Progenitor cell of endocrine pancreas (in vitro differentiated cells): ENCODE measurements around the gene ATXN1. TPM values are rescaled to one million over a fixed set of nuclear protein-coding genes. Genes with fewer than 3 reads are reported as not detected.

Experiments
- DNase-seq: peaks from one replicate; pipeline ENCODE4 v3.0.0; 2021; ENCODE audit warnings: low spot score; ENCODE audit not compliant: unreplicated experiment
- H3K27ac Mint-ChIP-seq: 2 replicates; pipeline ENCODE4 v1.8.0; 2021; ENCODE audit warnings: mild to moderate bottlenecking, moderate library complexity, mixed read lengths
- H3K27me3 Mint-ChIP-seq: 2 replicates; pipeline ENCODE4 v1.8.0; 2021; ENCODE audit warnings: mixed read lengths
- H3K36me3 Mint-ChIP-seq: 2 replicates; pipeline ENCODE4 v1.8.0; 2022; ENCODE audit warnings: mixed read lengths; ENCODE audit not compliant: insufficient read depth
- H3K4me1 Mint-ChIP-seq: 2 replicates; pipeline ENCODE4 v1.8.0; 2021; ENCODE audit warnings: low read depth, mixed read lengths
- H3K4me3 Mint-ChIP-seq: 2 replicates; pipeline ENCODE4 v1.8.0; 2021; ENCODE audit warnings: low read depth, mild to moderate bottlenecking, moderate library complexity, mixed read lengths
- H3K9me3 Mint-ChIP-seq: 2 replicates; pipeline ENCODE4 v1.8.0; 2021; ENCODE audit warnings: low read depth, mixed read lengths
- total RNA-seq: library from RNA; stranded (reverse); gene quantifications from 2 replicates; pipeline ENCODE4 v1.2.1, GENCODE V29; 2021
- TF ChIP-seq, protein P1 (sequence below): fragments of 200-600 bp; sonication (generic); IDR thresholded peaks from one replicate; pipeline ENCODE4 v1.5.0; 2021; ENCODE audit warnings: antibody characterized with exemption, mild to moderate bottlenecking; ENCODE audit not compliant: unreplicated experiment

Gene ATXN1
- total RNA-seq, 1 donor from 2014 or later: 35.8 TPM

DNA sequence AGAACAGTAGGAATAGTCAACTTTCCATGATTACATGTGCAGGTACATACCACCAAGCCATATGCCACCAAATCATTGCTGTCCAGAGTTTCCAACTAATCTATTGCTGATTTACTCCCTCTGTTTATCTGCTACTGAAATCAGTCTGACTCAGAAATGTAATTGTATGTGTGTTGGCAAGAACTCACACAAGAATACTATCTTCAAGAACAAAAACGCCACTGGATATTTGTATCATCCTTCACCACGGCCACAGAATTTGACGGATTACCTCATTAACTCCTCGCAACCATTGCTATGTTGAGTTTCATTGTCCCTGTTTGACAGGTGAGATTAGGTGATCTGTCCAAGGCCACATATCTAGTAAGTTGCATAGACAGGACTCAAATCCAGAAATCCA lies 363.6 kb downstream of the ATXN1 start:
- no peaks in the 10 kb centered on the region for H3K27me3 Mint-ChIP-seq
- no peak overlapping the region for H3K4me3 Mint-ChIP-seq
- TF ChIP-seq, protein P1, sequence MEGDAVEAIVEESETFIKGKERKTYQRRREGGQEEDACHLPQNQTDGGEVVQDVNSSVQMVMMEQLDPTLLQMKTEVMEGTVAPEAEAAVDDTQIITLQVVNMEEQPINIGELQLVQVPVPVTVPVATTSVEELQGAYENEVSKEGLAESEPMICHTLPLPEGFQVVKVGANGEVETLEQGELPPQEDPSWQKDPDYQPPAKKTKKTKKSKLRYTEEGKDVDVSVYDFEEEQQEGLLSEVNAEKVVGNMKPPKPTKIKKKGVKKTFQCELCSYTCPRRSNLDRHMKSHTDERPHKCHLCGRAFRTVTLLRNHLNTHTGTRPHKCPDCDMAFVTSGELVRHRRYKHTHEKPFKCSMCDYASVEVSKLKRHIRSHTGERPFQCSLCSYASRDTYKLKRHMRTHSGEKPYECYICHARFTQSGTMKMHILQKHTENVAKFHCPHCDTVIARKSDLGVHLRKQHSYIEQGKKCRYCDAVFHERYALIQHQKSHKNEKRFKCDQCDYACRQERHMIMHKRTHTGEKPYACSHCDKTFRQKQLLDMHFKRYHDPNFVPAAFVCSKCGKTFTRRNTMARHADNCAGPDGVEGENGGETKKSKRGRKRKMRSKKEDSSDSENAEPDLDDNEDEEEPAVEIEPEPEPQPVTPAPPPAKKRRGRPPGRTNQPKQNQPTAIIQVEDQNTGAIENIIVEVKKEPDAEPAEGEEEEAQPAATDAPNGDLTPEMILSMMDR: no peak
- H3K4me1 Mint-ChIP-seq: peaks cover 2% of the 10 kb centered on the region
- H3K27ac Mint-ChIP-seq: no peak overlapping the region
- H3K36me3 Mint-ChIP-seq: peaks cover 2% of the 10 kb centered on the region
- DNase-seq: no peak
- H3K9me3 Mint-ChIP-seq: no peaks in the 10 kb centered on the region

DNA sequence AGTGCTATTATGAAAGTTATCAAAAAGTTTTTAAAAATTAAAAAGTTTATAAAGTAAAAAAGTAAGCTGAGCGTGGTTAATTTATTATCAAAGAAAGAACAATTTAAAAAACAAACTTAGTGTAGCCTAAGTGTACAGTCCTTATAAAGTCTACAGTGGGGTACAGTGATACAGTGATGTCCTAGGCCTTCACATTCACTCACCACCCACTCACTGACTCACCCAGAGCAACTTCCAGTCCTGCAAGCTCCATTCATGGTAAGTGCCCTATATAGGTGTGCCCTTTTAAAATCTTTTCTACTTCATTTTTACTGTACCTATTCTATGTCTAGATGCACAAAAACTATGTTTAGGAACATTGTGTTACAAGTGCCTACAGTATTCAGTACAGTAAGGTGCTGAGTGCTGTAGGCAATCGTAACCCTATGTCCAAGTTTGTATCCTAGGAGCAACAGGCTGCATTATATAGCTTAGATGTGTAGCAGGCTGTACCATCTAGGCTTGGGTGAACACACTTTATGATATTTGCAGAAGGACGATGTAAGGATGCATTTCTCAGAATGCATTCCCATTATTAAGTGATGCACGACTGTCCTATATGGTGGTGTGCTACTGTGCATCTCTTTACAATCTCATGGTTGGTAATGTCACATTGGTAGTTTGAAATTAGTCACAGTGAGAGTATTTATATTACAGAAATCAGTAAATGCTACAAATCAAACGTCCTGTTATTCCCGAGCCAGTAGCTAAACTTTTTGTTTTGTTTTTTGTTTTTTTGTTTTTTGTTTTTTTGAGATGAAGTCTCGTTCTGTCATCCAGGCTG lies 364.6 kb downstream of the ATXN1 start:
- H3K9me3 Mint-ChIP-seq: no peaks in the 10 kb centered on the region
- H3K4me3 Mint-ChIP-seq: no peak overlapping the region
- DNase-seq: no peak
- peaks cover 2% of the 10 kb centered on the region for H3K4me1 Mint-ChIP-seq
- peaks cover 2% of the 10 kb centered on the region for H3K36me3 Mint-ChIP-seq
- TF ChIP-seq, protein P1: no peak
- no peaks in the 10 kb centered on the region for H3K27me3 Mint-ChIP-seq
- H3K27ac Mint-ChIP-seq: no peak overlapping the region

DNA sequence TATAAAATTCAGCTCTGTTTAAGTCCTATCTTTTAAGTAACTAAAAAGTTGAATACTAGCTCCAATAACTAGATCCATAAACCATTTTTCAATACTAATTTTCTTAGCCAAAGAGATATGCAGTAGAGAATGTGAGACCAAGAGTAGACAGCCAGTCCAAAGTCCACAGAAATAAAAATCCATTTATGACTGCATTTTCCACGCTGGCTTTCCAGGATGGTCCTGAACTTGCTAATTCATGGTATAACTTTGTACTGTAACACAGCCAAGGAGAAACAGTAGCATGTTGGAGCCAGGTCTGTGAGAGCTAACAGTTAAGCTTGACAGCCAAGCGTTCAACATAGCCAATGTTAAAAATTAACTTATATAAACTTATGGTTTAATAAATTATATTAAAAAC lies 366.6 kb downstream of the ATXN1 start:
- H3K27ac Mint-ChIP-seq: no peak overlapping the region
- no peaks in the 10 kb centered on the region for H3K27me3 Mint-ChIP-seq
- DNase-seq: no peak
- no peaks in the 10 kb centered on the region for H3K9me3 Mint-ChIP-seq
- H3K4me3 Mint-ChIP-seq: no peak overlapping the region
- H3K36me3 Mint-ChIP-seq: no peaks in the 10 kb centered on the region
- TF ChIP-seq, protein P1: no peak
- H3K4me1 Mint-ChIP-seq: peaks cover 2% of the 10 kb centered on the region

DNA sequence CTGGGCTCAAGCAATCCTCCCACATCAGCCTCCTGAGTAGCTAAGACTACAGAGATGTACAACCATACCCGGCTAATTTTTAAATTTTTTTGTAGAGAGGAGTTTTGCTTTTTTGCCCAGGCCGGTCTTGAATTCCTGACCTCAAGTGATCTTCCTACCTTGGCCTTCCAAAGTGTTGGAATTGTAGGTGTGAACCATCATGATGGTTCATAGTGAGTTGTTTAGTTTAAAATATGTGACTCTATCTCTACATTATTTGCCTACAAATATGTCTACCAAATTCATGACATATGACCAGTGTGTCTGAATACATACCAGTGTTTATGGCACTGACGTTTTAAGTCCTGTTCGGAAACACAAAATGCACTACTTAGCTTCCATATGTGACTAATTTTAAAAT lies 367.9 kb downstream of the ATXN1 start:
- H3K4me1 Mint-ChIP-seq: peaks cover 3% of the 10 kb centered on the region
- TF ChIP-seq, protein P1: no peak
- H3K27me3 Mint-ChIP-seq: no peaks in the 10 kb centered on the region
- no peaks in the 10 kb centered on the region for H3K9me3 Mint-ChIP-seq
- DNase-seq: no peak
- H3K36me3 Mint-ChIP-seq: no peaks in the 10 kb centered on the region
- H3K4me3 Mint-ChIP-seq: no peak overlapping the region
- H3K27ac Mint-ChIP-seq: no peak overlapping the region

DNA sequence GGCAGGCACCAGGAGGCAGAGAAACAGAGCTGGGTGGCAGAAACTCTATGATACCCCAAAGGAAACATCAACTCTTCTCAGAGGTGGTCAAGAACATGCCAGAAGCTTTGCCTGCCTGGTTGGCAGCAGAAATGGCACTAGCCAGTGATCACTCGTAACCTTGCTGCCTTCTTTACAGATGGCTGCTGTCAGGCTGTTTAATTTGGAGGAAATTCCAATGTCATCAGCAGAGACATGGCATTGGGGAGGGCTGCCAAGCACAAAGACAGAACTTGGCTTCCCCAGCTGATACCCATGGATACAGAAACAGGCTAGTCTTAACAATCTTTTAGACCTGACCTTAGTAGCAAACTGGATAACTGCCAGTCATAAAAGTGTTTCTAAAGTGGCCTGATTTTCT lies 369.2 kb downstream of the ATXN1 start:
- no peak overlapping the region for H3K27ac Mint-ChIP-seq
- no peak for DNase-seq
- TF ChIP-seq, protein P1: no peak
- H3K9me3 Mint-ChIP-seq: no peaks in the 10 kb centered on the region
- H3K36me3 Mint-ChIP-seq: no peaks in the 10 kb centered on the region
- no peaks in the 10 kb centered on the region for H3K27me3 Mint-ChIP-seq
- H3K4me1 Mint-ChIP-seq: peaks cover 2% of the 10 kb centered on the region
- H3K4me3 Mint-ChIP-seq: no peak overlapping the region
